GM12878 (cell line): Measurements from ENCODE around the gene CXXC5. TPM values are rescaled to one million over a fixed set of nuclear protein-coding genes. Genes with fewer than 3 reads are reported as not detected.

Experiments used
- ATAC-seq: fragments of 200-7000 bp; cut with Tn5 transposase; 3 replicates; pipeline ENCODE4 v1.9.1; 2020; ENCODE audit warnings: mild to moderate bottlenecking, moderate library complexity
- BruUV-seq: library from RNA; stranded (reverse); fragments of 400-500 nt; replicated peaks from 2 replicates; lab custom pipeline; 2021; lab: Mats Ljungman, UMichigan
- CTCF ChIA-PET: fragments of 300-600 bp; sonication (Branson Sonifier 250); formaldehyde crosslinking; extraction: SDS; loops from one replicate; lab custom pipeline; 2021; ENCODE audit warnings: inconsistent platforms; lab: Yijun Ruan, JAX
- POLR2A ChIA-PET: fragments of 350-600 bp; formaldehyde crosslinking; extraction: SDS; loops from one replicate; lab custom pipeline; 2021; ENCODE audit warnings: inconsistent platforms; lab: Charles Lee
- RAD21 ChIA-PET: fragments of 300-600 bp; sonication (Branson Sonifier 250); formaldehyde crosslinking; loops from one replicate; lab custom pipeline; 2023; ENCODE audit warnings: antibody characterized with exemption; ENCODE audit not compliant: unreplicated experiment; lab: Charles Lee
- SMC1A ChIA-PET: fragments of 300-600 bp; sonication (Branson Sonifier 250); formaldehyde crosslinking; loops from one replicate; lab custom pipeline; 2023; ENCODE audit not compliant: unreplicated experiment, uncharacterized antibody; lab: Charles Lee
- DNase-seq: peaks from one replicate; pipeline ENCODE4 v3.0.0-alpha.2; 2011; ENCODE audit warnings: low read depth, low spot score
- FAIRE-seq: peaks from 3 replicates; lab custom pipeline; 2011; peaks lifted over from hg19 to GRCh38; lab: Jason Lieb, UNC
- H2AFZ ChIP-seq: 2 replicates; pipeline ENCODE4 v1.6.0; 2011; ENCODE audit warnings: low read depth, low read length, control low read depth; ENCODE audit not compliant: control insufficient read depth
- H3K27ac ChIP-seq: 2 replicates; pipeline ENCODE4 v1.5.1; 2011; ENCODE audit warnings: control low read depth; ENCODE audit not compliant: control insufficient read depth, insufficient read depth
- H3K27me3 ChIP-seq, 2 experiments: replicated peaks in 1 of 2; 2 replicates each; pipeline versions ENCODE4 v1.6.0 to v1.6.1; 2011; ENCODE audit warnings: low read length in 1 of 2; ENCODE audit not compliant: control insufficient read depth in 2 of 2, insufficient read depth in 2 of 2
- H3K36me3 ChIP-seq, 2 experiments: 2 replicates each; pipeline ENCODE4 v1.5.1; 2011; ENCODE audit warnings: low read length in 1 of 2; ENCODE audit not compliant: control insufficient read depth in 2 of 2, insufficient read depth in 2 of 2
- H3K4me1 ChIP-seq: 2 replicates; pipeline ENCODE4 v1.6.1; 2011; ENCODE audit warnings: mild to moderate bottlenecking, low read length, moderate library complexity, mixed read lengths; ENCODE audit not compliant: control insufficient read depth, insufficient read depth
- H3K4me2 ChIP-seq: 2 replicates; pipeline ENCODE4 v1.6.0; 2011; ENCODE audit warnings: control low read depth; ENCODE audit not compliant: control insufficient read depth, insufficient read depth
- H3K4me3 ChIP-seq: fragments of 200-600 bp; sonication (generic); 2 replicates; pipeline ENCODE4 v1.5.1; 2016
- H3K79me2 ChIP-seq: 2 replicates; pipeline ENCODE4 v1.6.0; 2011; ENCODE audit warnings: low read length; ENCODE audit not compliant: control insufficient read depth, insufficient read depth
- H3K9ac ChIP-seq: 2 replicates; pipeline ENCODE4 v1.8.0; 2011; ENCODE audit warnings: low read length, control low read depth, mixed read lengths; ENCODE audit not compliant: control insufficient read depth, insufficient read depth
- H3K9me3 ChIP-seq: replicated peaks from 3 replicates; pipeline ENCODE4 v1.5.1; 2011; ENCODE audit warnings: mild to moderate bottlenecking, low read length; ENCODE audit not compliant: control insufficient read depth, insufficient read depth
- H4K20me1 ChIP-seq: 2 replicates; pipeline ENCODE4 v1.6.0; 2011; ENCODE audit not compliant: control insufficient read depth, insufficient read depth
- DPF2 ChIP-seq: fragments of 450-650 bp; IDR thresholded peaks from 2 replicates; pipeline ENCODE4 v1.6.1; 2017; ENCODE audit warnings: mild to moderate bottlenecking
- JUND ChIP-seq: IDR thresholded peaks from 2 replicates; pipeline ENCODE4 v1.6.1; 2012; ENCODE audit warnings: low read depth, mild to moderate bottlenecking, low read length, improper control_type of control experiment, moderate library complexity
- PAX8 ChIP-seq: fragments of 450-650 bp; IDR thresholded peaks from 2 replicates; pipeline ENCODE4 v1.6.1; 2017; ENCODE audit warnings: mild to moderate bottlenecking, moderate library complexity
- ZSCAN29 ChIP-seq: fragments of 450-650 bp; IDR thresholded peaks from 2 replicates; pipeline ENCODE4 v1.6.1; 2017; ENCODE audit warnings: mild to moderate bottlenecking, moderate library complexity
- WGBS: methylation state at CpG from one replicate; pipeline ENCODE4 v1.1.6; 2016; ENCODE audit warnings: low lambda C conversion rate; ENCODE audit not compliant: insufficient replicate concordance, insufficient coverage; ENCODE audit errors: missing lambda C conversion rate; 5-methylcytosine and 5-hydroxymethylcytosine counted together
- in situ Hi-C: fragments of 300-500 bp; cut with MboI; formaldehyde crosslinking; loops from 9 replicates; pipeline ENCODE4 v1.14.3; 2018; ENCODE audit warnings: mixed read lengths
- intact Hi-C: fragments of 100-400 bp; cut with micrococcal nuclease; formaldehyde crosslinking; loops from one replicate; pipeline ENCODE4 v1.14.2; 2022; ENCODE audit not compliant: unreplicated experiment
- polyA plus RNA-seq, 11 experiments: library from polyadenylated mRNA; depleted of rRNA in 4 of 11; unstranded in 6 of 11; stranded (reverse) in 5 of 11; fragments of >200 nt; fragmentation: Nextera tagmentation in 4 of 11; fragmentation: Illumina TruSeq in 1 of 11; extraction: Ambion mirVana in 4 of 11; extraction: Trizol in 1 of 11; gene quantifications; 1 replicate in 1 of 11; 2 replicates in 10 of 11; pipeline versions ENCODE4 v1.2.1 to v1.2.3, GENCODE V29; 2011 to 2016; ENCODE audit warnings: inconsistent platforms in 2 of 11, missing spikeins in 2 of 11, low read depth in 1 of 11
- total RNA-seq, 4 experiments: library from RNA; depleted of rRNA in 3 of 4; stranded (reverse); fragments of >200 nt in 3 of 4; fragmentation: Illumina TruSeq in 1 of 4; extraction: Trizol in 1 of 4; gene quantifications; 2 replicates each; pipeline versions ENCODE4 v1.2.1 to v1.2.3, GENCODE V29; 2013 to 2021

The CXXC5 gene
- total and polyA plus RNA-seq, 10 of the 15 experiments (the other 5 are each of a cell fraction or from before 2014, with no cell fraction given) = 1.8 to 90.8 (median 40.7) TPM

DNA sequence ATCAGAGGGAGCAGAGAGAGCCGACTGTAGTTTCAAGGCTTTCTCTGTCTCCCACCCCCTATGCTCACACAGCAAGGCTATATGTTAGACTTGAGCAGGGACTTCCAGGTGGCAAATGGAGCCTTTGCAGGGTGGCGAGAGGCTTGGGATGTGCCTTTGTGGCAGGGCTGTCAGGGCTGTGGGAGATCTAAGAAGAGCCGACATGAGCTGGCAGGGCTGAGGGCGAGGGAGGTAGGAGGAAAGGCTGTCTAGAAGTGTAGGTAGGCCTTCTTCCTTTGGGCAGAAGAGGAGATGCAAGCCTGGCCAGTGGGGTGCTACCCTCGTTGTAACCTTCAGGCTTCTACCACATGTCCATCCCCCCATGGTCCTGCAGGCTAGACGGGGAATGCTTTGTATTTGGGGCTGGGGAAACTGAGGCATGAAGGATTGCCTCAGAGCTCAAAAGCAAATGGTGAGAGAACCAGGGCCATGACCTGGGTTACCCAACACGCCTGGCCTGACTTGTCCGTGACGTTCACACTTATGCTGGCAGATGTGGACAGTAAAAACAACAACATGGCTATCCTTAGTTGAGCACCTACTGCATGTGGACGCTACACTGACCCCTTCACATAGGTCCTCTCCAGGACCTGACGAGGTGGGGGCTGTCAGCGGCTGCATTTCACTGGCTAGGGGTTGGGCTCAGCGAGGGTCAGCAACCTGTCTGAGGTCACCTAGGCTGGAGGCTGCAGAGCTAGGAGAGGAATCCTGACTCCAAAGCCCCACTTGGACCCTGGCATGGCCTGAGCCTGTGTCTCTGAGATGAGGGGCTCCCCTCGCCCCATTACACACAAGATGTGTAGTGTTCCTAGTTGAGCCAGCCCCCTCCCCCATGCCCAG lies 15.3 kb downstream of the CXXC5 start:
- TF ChIP-seq ZSCAN29 = no peak
- TF ChIP-seq JUND = no peak
- no peak for TF ChIP-seq PAX8
- no peak for TF ChIP-seq DPF2
- TF ChIP-seq, all 136 proteins: peak for 0
- no peak for DNase-seq
- in situ Hi-C loops (no loop called here), intact Hi-C loops (loop anchor here (5.0 kb wide), 1 partner anchor 206 kb away; no protein-coding TSS in a partner anchor)
- ChIA-PET CTCF (interaction anchor here (0.6 to 13.8 kb wide), 4 partner anchors 9 to 28 kb away, joined by 3 to 186 read pairs (median 14); no protein-coding TSS in a partner anchor), POLR2A (interaction anchor here (0.6 to 16.9 kb wide), 8 partner anchors 9 to 83 kb away, joined by 3 to 163 read pairs (median 7); partner anchors contain the start of gene CXXC5), SMC1A (interaction anchor here (1.2 to 13.6 kb wide), 4 partner anchors 12 to 93 kb away, joined by 3 to 151 read pairs (median 8); partner anchors contain the start of gene CXXC5), RAD21 (interaction anchor here (0.7 to 14.6 kb wide), 5 partner anchors 11 to 85 kb away, joined by 3 to 186 read pairs (median 5); no protein-coding TSS in a partner anchor)
- peaks cover 99% of the 10 kb centered on the region for H3K79me2 ChIP-seq
- H3K9ac ChIP-seq = no peak overlapping the region
- H3K4me3 ChIP-seq = no peak overlapping the region
- H4K20me1 ChIP-seq = peaks cover 4% of the 10 kb centered on the region; the same call in 1 of the 2 replicates
- WGBS = 75% methylated on average over 14 of the region's 14 CpGs
- no peaks in the 10 kb centered on the region for H3K9me3 ChIP-seq
- no peaks in the 10 kb centered on the region for H3K27me3 ChIP-seq
- no peak for ATAC-seq
- peaks cover 3 to 20% of the 10 kb centered on the region in 2 experiments; a peak in 2 of 4 replicates for H3K36me3 ChIP-seq
- BruUV-seq = TSS peak; percentile 21
- peak overlapping the region; percentile 64 for H3K4me2 ChIP-seq
- peak overlapping the region; percentile 80 for H3K27ac ChIP-seq
- FAIRE-seq = no peak
- H3K4me1 ChIP-seq = peaks cover 91% of the 10 kb centered on the region
- H2AFZ ChIP-seq = no peak overlapping the region
